Measurements from ENCODE around the gene SP140L. TPM values are rescaled to one million over a fixed set of nuclear protein-coding genes. Genes with fewer than 3 reads are reported as not detected.
"Not testable (repeated sequence)": the region's sequence is repeated elsewhere in the genome, so short reads cannot be mapped to it uniquely, and the experiment has no call there.

Gene SP140L
- total RNA-seq (10 to 100 TPM; 14.0 to 56.7 (median 25.3) TPM), polyA plus RNA-seq (10 to 100 TPM in 1 of 3 donors, 1 to 10 TPM in 2; 5.7 to 12.9 (median 8.7) TPM)
- long read RNA-seq, donor 1, partial matches to known transcripts, result 0 of 1 reads
- long read RNA-seq, donor 1, other reads (novel, unspliced or antisense), result 0 of 1 reads
- long read RNA-seq, donor 2, partial matches to known transcripts, result 0 of 2 reads
- long read RNA-seq, donor 2, other reads (novel, unspliced or antisense), result 0 of 2 reads
- long read RNA-seq, donor 3, result 0 reads
- long read RNA-seq, donor 4, result 0 reads
- long read RNA-seq, donor 5, result 0 reads
- long read RNA-seq, donor 6, result 0 reads
- long read RNA-seq, donor 7, result 0 reads
- long read RNA-seq, donor 8, result 0 reads
- long read RNA-seq, donor 9, result 0 reads
- long read RNA-seq, donor 10, result 0 reads

DNA sequence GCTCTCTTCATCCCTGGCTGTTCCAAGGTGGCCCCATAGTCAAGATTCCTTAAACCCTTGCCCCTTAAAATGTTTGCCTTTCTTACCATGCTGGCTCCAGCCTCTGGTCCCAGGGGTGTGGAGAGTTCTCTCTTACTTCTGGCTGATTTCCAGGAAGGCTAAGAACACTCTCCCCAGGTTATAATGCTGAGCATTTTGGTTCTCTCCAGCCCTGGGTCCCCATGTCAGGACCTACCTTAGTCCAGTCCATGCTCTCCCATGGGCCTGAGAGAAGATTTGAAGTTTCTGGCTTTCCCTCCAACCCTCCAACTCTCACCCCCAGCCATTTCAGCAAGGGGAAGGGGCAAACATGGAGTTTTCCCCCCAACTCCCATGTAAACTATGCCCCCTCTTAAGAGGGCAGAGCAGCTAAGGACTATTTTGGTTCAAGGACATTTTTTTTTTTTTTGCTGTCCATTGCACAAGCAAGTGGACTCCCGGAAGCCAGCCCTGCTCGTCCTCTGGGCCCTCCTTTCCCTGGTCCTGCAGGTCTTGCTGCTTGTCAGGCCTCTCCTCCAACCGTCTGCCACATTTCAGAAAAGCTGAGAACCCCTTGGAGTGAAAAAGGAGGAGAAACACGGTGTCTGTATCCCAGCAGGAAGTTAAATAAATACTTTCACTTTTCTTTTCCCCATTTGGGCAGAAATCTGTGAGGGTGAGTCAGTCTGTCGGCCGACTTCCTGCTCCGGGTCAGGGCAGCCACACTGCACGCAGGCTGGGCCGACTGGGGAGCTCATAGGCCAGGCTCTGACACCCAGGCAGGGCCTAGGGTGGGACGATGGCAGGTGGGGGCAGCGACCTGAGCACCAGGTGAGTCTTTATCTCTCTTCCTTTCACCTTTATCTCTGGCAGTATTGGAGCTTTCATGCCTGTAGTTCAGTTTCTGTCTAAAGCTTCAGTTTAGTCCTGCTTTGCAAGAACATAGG, at the start of gene SP140L:
Gene SP140L, plus strand, starts transcription at position 741 of the 965 bp plus-strand sequence. Its CDS starts 77 bp downstream, at position 818.
- intact Hi-C loops (cut with DNase I; ENCODE audit: low total_unique reads), result no loop called here
- Histone ChIP-seq H3K27ac (peak within 1 kb of the TSS; percentile 76 to 88 (median 80)), H3K4me1 (peaks cover 7 to 38% (median 11%) of the 10 kb centered on the region in 4 donors), H3K9me3 (peaks cover 0 to 16% (median 13%) of the 10 kb centered on the region in 4 donors), H3K36me3 (no peaks in the 10 kb centered on the region), H3K27me3 (no peaks in the 10 kb centered on the region), H3K4me3 (peak within 1 kb of the TSS; percentile 42 to 50 (median 47))
- TF ChIP-seq POLR2AphosphoS5 (IDR thresholded peaks at IDR 0.05) (peak; percentile 26 to 82 (median 77)), EP300 (IDR thresholded peaks at IDR 0.05) (no peak), POLR2A (IDR thresholded peaks at IDR 0.05) (no peak)
- TF ChIP-seq, protein P1, sequence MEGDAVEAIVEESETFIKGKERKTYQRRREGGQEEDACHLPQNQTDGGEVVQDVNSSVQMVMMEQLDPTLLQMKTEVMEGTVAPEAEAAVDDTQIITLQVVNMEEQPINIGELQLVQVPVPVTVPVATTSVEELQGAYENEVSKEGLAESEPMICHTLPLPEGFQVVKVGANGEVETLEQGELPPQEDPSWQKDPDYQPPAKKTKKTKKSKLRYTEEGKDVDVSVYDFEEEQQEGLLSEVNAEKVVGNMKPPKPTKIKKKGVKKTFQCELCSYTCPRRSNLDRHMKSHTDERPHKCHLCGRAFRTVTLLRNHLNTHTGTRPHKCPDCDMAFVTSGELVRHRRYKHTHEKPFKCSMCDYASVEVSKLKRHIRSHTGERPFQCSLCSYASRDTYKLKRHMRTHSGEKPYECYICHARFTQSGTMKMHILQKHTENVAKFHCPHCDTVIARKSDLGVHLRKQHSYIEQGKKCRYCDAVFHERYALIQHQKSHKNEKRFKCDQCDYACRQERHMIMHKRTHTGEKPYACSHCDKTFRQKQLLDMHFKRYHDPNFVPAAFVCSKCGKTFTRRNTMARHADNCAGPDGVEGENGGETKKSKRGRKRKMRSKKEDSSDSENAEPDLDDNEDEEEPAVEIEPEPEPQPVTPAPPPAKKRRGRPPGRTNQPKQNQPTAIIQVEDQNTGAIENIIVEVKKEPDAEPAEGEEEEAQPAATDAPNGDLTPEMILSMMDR (IDR thresholded peaks at IDR 0.05), result no peak
- DNase-seq, result peak; percentile 77 to 89
- 7 to 16% (median 15%) methylated on average over 11 of the region's 11 CpGs for WGBS, 5 donors

DNA sequence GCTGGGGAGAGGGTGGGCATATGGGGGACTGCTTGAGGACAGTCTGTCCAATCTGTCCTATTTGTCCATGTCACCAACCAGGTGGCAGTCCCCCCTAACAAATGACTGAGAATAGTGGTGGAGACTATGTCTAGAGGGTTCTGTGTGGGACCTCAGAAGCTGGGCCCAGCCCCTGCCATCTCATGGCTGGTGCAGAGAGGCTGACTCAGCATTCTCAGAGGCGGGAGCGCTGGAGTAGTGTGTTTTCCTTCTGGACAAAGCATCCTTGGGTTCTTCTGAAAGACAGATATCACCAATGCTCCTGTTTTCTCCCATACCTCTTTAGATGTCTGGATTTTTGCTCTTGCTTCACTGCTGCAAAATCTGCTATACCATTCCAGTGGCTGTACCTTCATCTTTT, 44.1 kb upstream of the SP140L start:
- 84 to 97% (median 95%) methylated on average over 2 of the region's 2 CpGs for WGBS, 5 donors
- peaks cover 0 to 8% (median 0%) of the 10 kb centered on the region in 4 donors for H3K9me3 ChIP-seq
- no peak for DNase-seq
- intact Hi-C loops (cut with DNase I; ENCODE audit: low total_unique reads), result no loop called here
- H3K4me3 ChIP-seq, result no peak overlapping the region
- H3K27ac ChIP-seq, result no peak overlapping the region
- no peaks in the 10 kb centered on the region for H3K4me1 ChIP-seq
- TF ChIP-seq POLR2AphosphoS5 (IDR thresholded peaks at IDR 0.05) (no peak), POLR2A (IDR thresholded peaks at IDR 0.05) (no peak), EP300 (IDR thresholded peaks at IDR 0.05) (no peak)
- TF ChIP-seq, protein P1 (IDR thresholded peaks at IDR 0.05), result no peak
- no peaks in the 10 kb centered on the region for H3K36me3 ChIP-seq
- no peaks in the 10 kb centered on the region for H3K27me3 ChIP-seq

DNA sequence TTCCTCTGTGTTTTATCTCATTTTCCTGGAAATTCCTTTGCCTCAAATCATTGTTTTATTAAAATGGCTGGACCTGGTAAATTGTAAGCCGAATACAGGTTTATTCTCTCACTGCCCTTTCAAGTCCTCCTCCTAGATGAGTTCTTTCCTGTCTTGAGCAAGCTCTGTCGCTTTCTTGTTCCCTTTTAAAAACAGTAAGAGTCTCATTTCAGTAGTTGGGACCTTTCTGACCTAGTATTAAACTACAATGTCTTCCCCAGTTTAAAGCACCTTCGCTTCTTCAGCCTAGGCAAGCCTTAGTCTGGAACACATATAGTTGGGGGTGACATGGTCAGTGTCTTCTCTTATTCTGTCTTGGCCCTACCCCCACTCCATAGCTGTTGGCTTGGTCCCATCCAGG, 40.9 kb upstream of the SP140L start:
- H3K9me3 ChIP-seq, result peaks cover 0 to 4% (median 0%) of the 10 kb centered on the region in 4 donors
- 60 to 75% (median 68%) methylated on average over 3 of the region's 3 CpGs for WGBS, 5 donors
- no peak overlapping the region for H3K27ac ChIP-seq
- intact Hi-C loops (cut with DNase I; ENCODE audit: low total_unique reads), result no loop called here
- no peak for DNase-seq
- no peaks in the 10 kb centered on the region for H3K4me1 ChIP-seq
- TF ChIP-seq EP300 (IDR thresholded peaks at IDR 0.05) (no peak), POLR2A (IDR thresholded peaks at IDR 0.05) (no peak), POLR2AphosphoS5 (IDR thresholded peaks at IDR 0.05) (no peak)
- TF ChIP-seq, protein P1 (IDR thresholded peaks at IDR 0.05), result no peak
- no peaks in the 10 kb centered on the region for H3K36me3 ChIP-seq
- H3K27me3 ChIP-seq, result no peaks in the 10 kb centered on the region
- H3K4me3 ChIP-seq, result no peak overlapping the region

DNA sequence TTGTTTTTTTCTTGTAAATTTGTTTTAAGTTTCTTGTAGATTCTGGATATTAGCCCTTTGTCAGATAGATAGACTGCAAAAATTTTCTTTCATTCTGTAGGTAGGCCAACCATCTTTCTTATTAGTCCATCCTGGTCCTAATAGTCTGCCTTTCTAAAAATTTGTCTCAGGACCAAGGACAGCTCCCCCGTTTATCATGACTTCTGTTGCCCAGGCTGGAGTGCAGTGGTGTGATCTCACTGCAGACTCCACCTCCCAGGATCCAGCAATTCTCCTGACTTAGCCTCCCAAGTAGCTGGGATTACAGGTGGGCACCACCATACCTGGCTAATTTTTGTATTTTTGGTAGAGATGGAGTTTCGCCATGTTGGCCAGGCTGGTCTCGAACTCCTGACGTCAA, 37.7 kb upstream of the SP140L start:
- H3K4me3 ChIP-seq; H3K27me3 ChIP-seq; H3K27ac ChIP-seq; H3K4me1 ChIP-seq; intact Hi-C loops (cut with DNase I; ENCODE audit: low total_unique reads); H3K36me3 ChIP-seq; H3K9me3 ChIP-seq: not testable (repeated sequence)
- 89 to 94% (median 91%) methylated on average over 4 of the region's 4 CpGs for WGBS, 5 donors
- peak in 1 of 2 donors; percentile 31 for DNase-seq
